ENCODE measurements around the gene C1orf146.

The C1orf146 gene, protein sequence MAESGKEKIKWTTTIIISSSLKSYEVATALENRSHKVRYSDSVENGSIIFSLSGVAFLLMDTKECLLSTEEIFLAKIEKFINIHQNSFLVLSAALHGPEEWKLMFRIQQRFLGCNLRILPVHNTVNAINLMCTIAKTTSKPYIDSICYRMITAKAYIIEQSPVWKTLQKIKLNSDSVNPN

DNA sequence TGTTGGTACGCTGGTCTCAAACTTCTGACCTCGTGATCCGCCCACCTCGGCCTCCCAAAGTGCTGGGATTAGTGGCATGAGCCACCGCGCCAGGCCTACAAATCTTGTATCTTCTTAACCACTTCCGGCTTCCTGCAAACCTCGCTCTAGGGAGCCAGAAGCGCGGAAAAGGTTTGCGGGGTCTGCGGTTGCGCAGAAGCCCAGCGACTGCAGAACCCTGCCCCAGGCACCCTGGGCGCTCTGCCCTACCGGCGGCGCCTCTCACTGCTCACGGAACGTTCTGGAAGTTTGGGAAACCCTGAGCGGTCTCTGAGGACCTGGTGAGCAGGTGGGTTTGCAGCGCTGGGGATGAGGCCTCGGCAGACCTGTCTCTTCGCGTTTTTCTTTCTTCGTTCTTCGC is at the start of gene C1orf146:
TSS of gene C1orf146 (plus strand) at position 195 of the 400 bp plus-strand sequence. CDS start 13,506 bp downstream, outside the sequence.
- no peak for DNase-seq
- Mint-ChIP-seq H3K27me3 (no peaks in the 10 kb centered on the region), H3K27ac (no peak within 1 kb of the TSS), H3K9me3 (no peaks in the 10 kb centered on the region), H3K4me3 (no peak within 1 kb of the TSS), H3K4me1 (no peaks in the 10 kb centered on the region), H3K36me3 (no peaks in the 10 kb centered on the region)
- CTCF ChIA-PET, result no interaction called here

DNA sequence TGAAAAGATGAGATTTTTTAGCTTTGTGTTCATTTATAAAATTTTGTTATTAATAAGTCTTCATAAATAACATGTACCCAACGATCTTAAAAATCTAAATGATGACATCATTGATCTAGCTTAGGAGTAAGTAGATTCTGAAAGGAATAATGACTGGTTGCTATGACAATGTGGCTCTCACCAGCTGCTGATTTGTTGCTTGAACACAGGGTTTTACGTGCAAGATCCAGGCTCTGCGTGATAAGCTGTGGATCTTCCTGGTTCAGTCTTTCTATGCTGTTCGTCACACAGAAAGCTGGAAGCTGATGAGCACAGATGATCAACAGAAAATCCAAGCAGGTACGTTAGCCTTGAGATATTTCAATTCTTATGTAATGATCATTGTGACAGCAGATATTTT is 49.1 kb upstream of the C1orf146 start:
- H3K9me3 Mint-ChIP-seq, result no peaks in the 10 kb centered on the region
- H3K27me3 Mint-ChIP-seq, result no peaks in the 10 kb centered on the region
- no peaks in the 10 kb centered on the region for H3K4me1 Mint-ChIP-seq
- no peak overlapping the region for H3K4me3 Mint-ChIP-seq
- H3K27ac Mint-ChIP-seq, result no peak overlapping the region
- DNase-seq, result no peak
- CTCF ChIA-PET, result no interaction called here
- H3K36me3 Mint-ChIP-seq, result no peaks in the 10 kb centered on the region

- Mint-ChIP-seq H3K9me3 (no peaks in the 10 kb centered on the region), H3K27ac (no peak overlapping the region), H3K4me1 (no peaks in the 10 kb centered on the region), H3K27me3 (no peaks in the 10 kb centered on the region), H3K36me3 (no peaks in the 10 kb centered on the region), H3K4me3 (no peak overlapping the region)
- CTCF ChIA-PET, result no interaction called here
- no peak for DNase-seq
Observed at GRCh38 chr1:92169214-92170005, 48.3 kb upstream of the C1orf146 start.

- no peaks in the 10 kb centered on the region for H3K4me1 Mint-ChIP-seq
- CTCF ChIA-PET, result no interaction called here
- no peak for DNase-seq
Observed at GRCh38 chr1:92184632-92185031, 33.1 kb upstream of the C1orf146 start.

DNA sequence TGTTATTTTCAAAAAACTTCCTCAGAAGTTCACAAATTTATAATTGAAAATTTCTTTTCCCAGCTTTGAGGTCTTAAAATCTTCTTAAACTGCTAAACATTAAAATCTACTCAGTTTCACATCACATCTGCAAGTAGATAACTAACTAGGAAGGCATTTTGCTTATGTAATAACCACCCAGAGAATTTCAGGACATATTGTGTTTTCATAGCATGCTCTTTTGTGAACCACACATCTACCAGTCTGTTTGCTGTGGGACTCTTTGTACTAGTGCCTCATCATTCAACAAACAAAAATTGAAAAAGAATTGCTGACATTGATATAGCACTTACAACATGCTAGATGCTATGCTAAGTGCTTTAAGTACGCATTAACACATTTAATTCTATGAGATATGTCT is 31.6 kb upstream of the C1orf146 start:
- Mint-ChIP-seq H3K27me3 (no peaks in the 10 kb centered on the region), H3K27ac (no peak overlapping the region), H3K4me3 (no peak overlapping the region), H3K9me3 (no peaks in the 10 kb centered on the region), H3K36me3 (no peaks in the 10 kb centered on the region), H3K4me1 (no peaks in the 10 kb centered on the region)
- CTCF ChIA-PET, result no interaction called here
- DNase-seq, result no peak

More at GRCh38 chr1:92184632-92185031, 33.1 kb upstream of the C1orf146 start:
- Mint-ChIP-seq H3K4me3 (no peak overlapping the region), H3K27ac (no peak overlapping the region), H3K36me3 (peaks cover 6% of the 10 kb centered on the region), H3K27me3 (no peaks in the 10 kb centered on the region), H3K9me3 (no peaks in the 10 kb centered on the region)

DNA sequence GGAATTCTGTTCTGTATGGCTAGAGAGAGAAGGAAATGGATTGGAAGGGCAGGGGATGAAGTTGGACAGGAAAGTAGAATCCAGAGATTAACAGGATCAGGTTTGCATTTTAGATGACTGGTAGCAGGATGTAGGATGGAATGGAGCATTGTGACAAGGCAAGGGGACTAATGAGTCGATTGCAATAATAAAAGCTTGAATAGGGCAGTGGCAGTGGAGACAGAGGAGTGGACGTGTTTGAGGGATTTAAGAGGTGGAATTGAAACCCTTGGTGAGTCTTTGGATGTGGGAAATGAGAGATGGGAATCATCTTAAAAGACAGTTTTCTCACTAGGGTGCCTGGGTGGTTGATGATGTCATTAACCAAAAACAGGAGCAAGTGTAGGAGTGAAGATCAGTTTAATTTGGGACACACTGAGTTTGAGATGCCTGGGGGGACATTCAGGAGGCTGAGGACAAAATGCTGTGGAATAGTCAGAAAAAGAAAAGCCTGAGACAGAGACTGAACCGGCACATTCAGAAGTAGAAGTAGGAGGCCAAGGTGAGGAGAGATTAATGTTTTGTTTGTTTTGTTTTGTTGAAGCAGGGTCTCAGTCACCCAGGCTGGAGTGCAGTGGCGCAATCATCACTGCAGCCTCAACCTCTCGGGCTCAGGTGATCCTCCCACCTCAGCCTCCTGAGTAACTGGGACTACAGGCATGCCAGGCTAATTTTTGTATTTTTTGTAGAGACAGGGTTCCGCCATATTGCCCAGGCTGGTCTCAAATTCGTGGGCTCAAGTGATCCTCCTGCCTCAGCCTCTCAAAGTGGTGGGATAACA is 29.1 kb upstream of the C1orf146 start:
- Mint-ChIP-seq H3K9me3 (no peaks in the 10 kb centered on the region), H3K27ac (no peak overlapping the region), H3K4me3 (no peak overlapping the region), H3K4me1 (no peaks in the 10 kb centered on the region), H3K27me3 (peaks cover 9% of the 10 kb centered on the region), H3K36me3 (no peaks in the 10 kb centered on the region)
- CTCF ChIA-PET, result no interaction called here
- DNase-seq, result no peak

DNA sequence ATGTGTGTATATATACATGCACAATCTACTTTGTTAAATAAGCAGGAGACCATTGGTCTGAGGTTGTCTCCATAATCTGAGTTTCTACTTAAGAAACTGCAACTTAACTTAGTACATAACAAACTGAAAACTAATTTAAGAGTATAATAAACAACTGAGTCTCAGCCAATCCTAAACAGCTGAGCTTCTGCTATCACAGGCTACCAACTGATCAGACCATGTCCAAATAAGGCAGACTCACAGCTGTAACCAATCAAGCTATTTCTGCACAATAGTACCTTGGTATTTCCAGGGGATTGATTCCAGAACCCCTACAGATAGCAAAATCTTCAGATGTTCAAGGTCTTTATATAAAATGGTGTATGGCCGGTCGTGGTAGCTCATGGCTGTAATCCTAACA is 26.0 kb upstream of the C1orf146 start:
- no peak for DNase-seq
- peaks cover 12% of the 10 kb centered on the region for H3K27me3 Mint-ChIP-seq
- H3K36me3 Mint-ChIP-seq, result no peaks in the 10 kb centered on the region
- H3K27ac Mint-ChIP-seq, result no peak overlapping the region
- H3K4me1 Mint-ChIP-seq, result no peaks in the 10 kb centered on the region
- CTCF ChIA-PET, result no interaction called here
- no peak overlapping the region for H3K4me3 Mint-ChIP-seq
- no peaks in the 10 kb centered on the region for H3K9me3 Mint-ChIP-seq

GRCh38 chr1:92192246-92192645 is 25.5 kb upstream of the C1orf146 start:
- no peaks in the 10 kb centered on the region for H3K36me3 Mint-ChIP-seq
- H3K4me1 Mint-ChIP-seq, result peaks cover 2% of the 10 kb centered on the region
- no peaks in the 10 kb centered on the region for H3K9me3 Mint-ChIP-seq
- DNase-seq, result no peak
- H3K27ac Mint-ChIP-seq, result no peak overlapping the region
- no peak overlapping the region for H3K4me3 Mint-ChIP-seq
- H3K27me3 Mint-ChIP-seq, result peaks cover 12% of the 10 kb centered on the region
- CTCF ChIA-PET, result no interaction called here

DNA sequence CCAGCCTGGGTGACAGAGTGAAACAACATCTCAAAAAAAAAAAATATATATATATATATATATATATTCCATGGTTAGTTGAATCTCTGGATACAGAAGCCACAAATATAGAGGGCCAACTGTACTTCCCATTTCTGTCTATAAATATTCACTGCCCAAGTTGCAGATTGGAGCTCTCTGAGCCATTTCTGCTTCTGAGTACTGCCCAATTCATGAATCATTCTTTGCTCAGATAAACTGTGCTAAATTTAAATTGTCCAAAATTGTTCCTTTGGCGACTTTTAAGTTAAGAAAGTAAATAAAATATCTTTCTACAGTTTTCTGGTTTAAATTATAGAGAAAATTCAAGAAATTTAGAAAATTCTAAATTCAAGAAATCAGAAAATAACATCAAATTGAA is 23.2 kb upstream of the C1orf146 start:
- CTCF ChIA-PET, result no interaction called here
- DNase-seq, result no peak
- no peaks in the 10 kb centered on the region for H3K9me3 Mint-ChIP-seq
- no peak overlapping the region for H3K27ac Mint-ChIP-seq
- H3K27me3 Mint-ChIP-seq, result peaks cover 12% of the 10 kb centered on the region
- H3K4me1 Mint-ChIP-seq, result peaks cover 2% of the 10 kb centered on the region
- no peak overlapping the region for H3K4me3 Mint-ChIP-seq
- H3K36me3 Mint-ChIP-seq, result no peaks in the 10 kb centered on the region

DNA sequence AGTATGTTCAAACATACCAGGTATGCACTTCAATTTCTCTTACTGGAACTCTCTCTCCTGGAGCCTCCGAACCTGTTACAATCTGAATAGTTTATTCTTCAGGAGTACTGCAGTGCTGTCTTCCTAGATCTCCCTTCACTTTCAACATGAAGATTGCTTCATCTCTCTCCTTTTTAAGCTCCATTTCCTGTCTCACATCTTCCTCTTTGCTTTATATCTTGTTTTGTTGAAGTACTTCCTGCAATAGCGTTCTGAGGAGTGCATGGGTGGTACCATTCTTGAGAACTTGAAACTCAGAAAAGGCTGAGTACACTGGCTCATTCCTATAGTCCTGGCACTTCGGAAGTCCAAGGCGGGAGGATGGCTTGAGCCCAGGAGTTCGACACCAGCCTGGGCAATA is 15.7 kb upstream of the C1orf146 start:
- Mint-ChIP-seq H3K4me3 (no peak overlapping the region), H3K27ac (peak overlapping the region; percentile 61), H3K36me3 (peaks cover 12% of the 10 kb centered on the region), H3K27me3 (no peaks in the 10 kb centered on the region), H3K9me3 (peaks cover 6% of the 10 kb centered on the region), H3K4me1 (peaks cover 21% of the 10 kb centered on the region)
- CTCF ChIA-PET, result no interaction called here
- DNase-seq, result no peak

DNA sequence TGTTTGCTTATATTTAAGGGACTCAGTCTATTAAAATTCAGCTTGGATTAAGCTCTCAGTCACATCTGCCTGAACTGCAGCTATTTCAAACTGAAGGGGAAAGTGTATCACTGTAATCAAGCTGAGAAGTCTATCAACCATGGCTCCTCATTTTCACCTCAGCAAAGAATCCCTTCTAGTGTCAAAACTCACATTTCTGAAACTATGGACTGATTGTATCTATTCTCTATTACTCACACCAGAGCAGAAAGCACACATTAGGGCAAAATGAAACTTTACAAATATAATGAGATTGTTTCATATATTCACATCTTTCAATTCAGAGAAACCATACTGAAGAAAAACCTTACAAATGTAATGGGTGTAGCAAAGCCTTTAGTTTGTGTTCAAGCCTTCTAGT is 14.6 kb upstream of the C1orf146 start:
- H3K27ac Mint-ChIP-seq, result no peak overlapping the region
- peaks cover 21% of the 10 kb centered on the region for H3K4me1 Mint-ChIP-seq
- CTCF ChIA-PET, result interaction anchor here (0.6 kb wide), 1 partner anchor 28 kb away, joined by 3 read pairs; no protein-coding TSS in a partner anchor
- H3K27me3 Mint-ChIP-seq, result no peaks in the 10 kb centered on the region
- peaks cover 6% of the 10 kb centered on the region for H3K9me3 Mint-ChIP-seq
- peaks cover 12% of the 10 kb centered on the region for H3K36me3 Mint-ChIP-seq
- no peak overlapping the region for H3K4me3 Mint-ChIP-seq
- DNase-seq, result no peak

GRCh38 chr1:92210701-92211100 is 7.0 kb upstream of the C1orf146 start:
- no peak for DNase-seq
- H3K4me3 Mint-ChIP-seq, result no peak overlapping the region
- H3K36me3 Mint-ChIP-seq, result no peaks in the 10 kb centered on the region
- H3K27ac Mint-ChIP-seq, result no peak overlapping the region
- H3K9me3 Mint-ChIP-seq, result no peaks in the 10 kb centered on the region
- CTCF ChIA-PET, result interaction anchor here (1.2 kb wide), 1 partner anchor 28 kb away, joined by 3 read pairs; no protein-coding TSS in a partner anchor
- H3K27me3 Mint-ChIP-seq, result no peaks in the 10 kb centered on the region
- H3K4me1 Mint-ChIP-seq, result peaks cover 11% of the 10 kb centered on the region

DNA sequence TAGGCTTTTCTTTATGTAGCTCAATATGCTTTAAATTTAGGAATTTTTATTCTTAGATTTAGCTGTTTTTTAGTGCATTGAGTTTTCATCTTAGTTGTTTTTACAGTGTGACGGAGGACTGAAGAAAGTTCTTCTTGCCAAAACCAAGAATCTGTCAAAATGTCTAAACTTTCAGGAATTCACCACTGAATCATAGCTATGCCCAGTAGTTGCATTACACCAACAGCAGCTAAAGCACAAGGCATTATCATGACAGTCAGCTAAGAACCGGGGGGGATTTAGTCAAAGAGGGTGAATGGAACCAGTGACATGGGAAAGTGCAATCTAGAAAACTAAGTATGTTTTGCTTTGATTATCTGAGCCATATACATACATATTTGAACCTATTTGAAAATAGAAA is 6.5 kb upstream of the C1orf146 start:
- Mint-ChIP-seq H3K4me1 (peaks cover 11% of the 10 kb centered on the region), H3K36me3 (no peaks in the 10 kb centered on the region), H3K9me3 (no peaks in the 10 kb centered on the region), H3K27ac (no peak overlapping the region), H3K27me3 (no peaks in the 10 kb centered on the region), H3K4me3 (no peak overlapping the region)
- no peak for DNase-seq
- CTCF ChIA-PET, result interaction anchor here (0.7 to 1.2 kb wide), 2 partner anchors 27 to 80 kb away, joined by 3 read pairs; no protein-coding TSS in a partner anchor

DNA sequence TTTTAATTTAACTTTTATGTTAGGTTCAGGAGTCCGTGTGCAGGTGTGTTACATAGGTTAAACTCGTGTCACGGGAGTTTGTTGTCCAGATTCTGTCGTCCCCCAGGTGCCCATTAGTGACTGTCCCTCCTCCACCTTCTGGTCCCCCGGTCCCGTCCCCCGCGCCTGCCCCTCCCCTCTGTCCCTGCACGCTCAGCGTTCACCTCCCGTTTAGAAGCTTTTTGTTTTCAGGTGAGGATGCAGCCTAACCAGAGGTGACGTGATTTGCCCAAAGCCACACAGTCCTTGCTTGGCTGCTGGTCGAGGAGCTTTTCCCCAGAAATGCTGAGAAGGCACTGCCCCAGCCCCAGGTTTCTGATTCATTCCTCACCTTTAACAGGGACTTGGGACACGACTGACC is 844 bp downstream of the C1orf146 start:
- Mint-ChIP-seq H3K9me3 (no peaks in the 10 kb centered on the region), H3K27ac (no peak overlapping the region)
- CTCF ChIA-PET, result no interaction called here

More for the DNA sequence above, 844 bp downstream of the C1orf146 start:
- Mint-ChIP-seq H3K4me3 (no peak overlapping the region), H3K27me3 (no peaks in the 10 kb centered on the region), H3K4me1 (no peaks in the 10 kb centered on the region), H3K36me3 (no peaks in the 10 kb centered on the region)
- DNase-seq, result no peak
